Measurements from ENCODE around the gene GINS1.

GINS1 gene

GRCh38 chr20:25483431-25484132 is 76.1 kb downstream of the GINS1 start:
- no peak overlapping the region for H3K4me3 ChIP-seq (ENCODE audit: low read length)
- TF ChIP-seq ZNF274 (IDR thresholded peaks at IDR 0.05; ENCODE audit: low read depth, low read length) = no peak

- no peak overlapping the region for H3K4me3 ChIP-seq (ENCODE audit: low read length)
- no peak for TF ChIP-seq ZNF274 (IDR thresholded peaks at IDR 0.05; ENCODE audit: low read depth, low read length)
Observed at GRCh38 chr20:25484224-25484846, 76.9 kb downstream of the GINS1 start.

DNA sequence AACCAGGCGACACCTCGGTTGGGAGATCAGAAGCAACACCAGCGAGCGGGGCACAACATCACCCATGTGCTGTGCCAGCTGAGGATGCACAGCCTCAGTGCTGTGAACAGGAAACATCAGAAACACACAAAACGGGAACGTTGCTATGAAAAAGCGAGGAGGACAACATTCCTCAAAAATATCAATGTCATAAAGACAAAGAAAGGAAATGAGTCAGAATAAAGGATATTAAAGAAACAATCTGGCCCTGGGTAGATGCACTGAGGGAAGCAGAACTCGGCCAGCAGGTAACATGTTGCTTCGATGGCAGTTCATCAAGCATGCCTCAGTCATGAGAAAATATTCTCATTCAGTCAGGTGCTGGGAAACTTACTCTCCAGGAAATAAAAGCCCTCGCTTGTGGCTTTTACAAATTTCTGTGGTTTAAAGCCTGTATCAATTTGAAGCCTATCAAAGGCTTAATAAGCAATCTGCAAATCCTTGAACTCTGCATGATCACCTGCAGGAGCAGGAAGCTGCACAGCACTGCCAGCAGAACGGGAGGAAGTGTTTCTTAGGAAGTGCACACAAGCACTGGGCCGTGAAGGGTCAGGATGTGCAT is 77.5 kb downstream of the GINS1 start:
- H3K4me3 ChIP-seq (ENCODE audit: low read length) = no peak overlapping the region
- no peak for TF ChIP-seq ZNF274 (IDR thresholded peaks at IDR 0.05; ENCODE audit: low read depth, low read length)

GRCh38 chr20:25485872-25486271 is 78.4 kb downstream of the GINS1 start:
- no peak overlapping the region for H3K4me3 ChIP-seq (ENCODE audit: low read length)
- TF ChIP-seq ZNF274 (IDR thresholded peaks at IDR 0.05; ENCODE audit: low read depth, low read length) = no peak

- TF ChIP-seq ZNF274 (IDR thresholded peaks at IDR 0.05; ENCODE audit: low read depth, low read length) = no peak
- no peak overlapping the region for H3K4me3 ChIP-seq (ENCODE audit: low read length)
Observed at GRCh38 chr20:25486377-25486776, 78.9 kb downstream of the GINS1 start.

DNA sequence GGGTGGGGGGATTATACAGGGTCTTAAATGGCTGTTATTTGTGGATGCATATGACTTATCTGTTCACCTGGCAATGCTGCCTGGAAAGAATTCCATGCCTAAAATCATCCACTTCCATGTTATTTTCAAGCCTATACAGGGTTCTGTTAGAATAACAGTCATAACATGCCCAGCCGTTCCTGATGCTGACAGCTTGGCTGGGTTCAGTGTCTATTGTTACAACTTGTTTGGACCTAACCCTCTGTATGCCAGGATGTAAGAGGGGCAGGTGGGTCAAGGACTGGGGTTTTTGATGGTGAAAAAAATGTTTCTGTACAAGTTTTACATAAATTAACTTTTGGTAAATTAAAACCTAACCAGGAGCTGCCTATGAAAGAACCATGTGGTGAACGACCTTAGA is 79.8 kb downstream of the GINS1 start:
- H3K4me3 ChIP-seq (ENCODE audit: low read length) = no peak overlapping the region
- no peak for TF ChIP-seq ZNF274 (IDR thresholded peaks at IDR 0.05; ENCODE audit: low read depth, low read length)

DNA sequence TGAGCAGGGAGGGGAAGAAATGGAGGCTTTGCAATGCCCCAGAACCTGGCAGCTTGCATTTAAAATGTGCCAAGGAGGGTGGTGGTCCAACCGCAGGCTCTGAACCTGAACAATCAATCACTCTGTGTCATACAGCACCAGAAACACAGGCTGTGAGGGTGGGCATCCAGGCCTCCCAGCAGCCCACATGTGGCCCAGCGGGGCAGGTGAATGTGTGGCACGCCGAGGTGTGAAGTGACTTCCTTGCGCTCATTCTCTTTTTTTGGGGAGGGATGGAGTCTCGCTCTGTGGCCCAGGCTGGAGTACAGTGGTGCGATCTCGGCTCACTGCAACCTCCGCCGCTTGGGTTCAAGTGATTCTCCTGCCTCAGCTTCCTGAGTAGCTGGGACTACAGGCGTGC is 80.5 kb downstream of the GINS1 start:
- no peak overlapping the region for H3K4me3 ChIP-seq (ENCODE audit: low read length)
- no peak for TF ChIP-seq ZNF274 (IDR thresholded peaks at IDR 0.05; ENCODE audit: low read depth, low read length)

DNA sequence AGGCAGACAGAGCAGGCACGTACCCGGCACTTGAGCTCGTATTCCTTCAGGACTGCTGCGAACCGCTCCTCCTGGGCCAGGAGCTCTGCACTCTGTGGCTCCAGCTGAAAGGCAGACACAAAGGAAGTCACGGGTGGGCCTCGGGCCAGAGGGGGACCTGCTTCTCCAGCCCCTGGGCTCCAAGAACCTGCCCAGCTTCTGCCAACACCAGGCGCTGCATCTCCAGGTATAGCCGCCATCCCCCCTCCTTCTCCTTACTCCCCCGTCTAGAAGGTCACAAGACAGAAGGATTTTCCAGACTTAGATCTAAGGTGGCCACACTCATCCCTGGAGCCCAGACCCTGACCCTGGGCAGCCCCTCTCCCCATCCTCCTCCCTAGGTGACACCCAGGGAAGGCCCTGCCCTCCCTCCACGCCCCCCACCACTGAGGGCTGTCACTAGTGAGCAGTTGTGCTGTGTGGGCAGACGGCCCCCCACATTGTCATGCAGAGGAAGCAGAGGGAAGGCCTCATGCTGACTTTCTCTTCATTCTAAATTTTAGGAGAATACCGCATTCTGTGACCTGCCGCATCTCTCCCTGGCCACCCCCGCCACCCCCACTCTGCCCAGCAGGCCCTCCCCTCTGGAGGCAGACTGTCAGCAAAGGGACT is 81.9 kb downstream of the GINS1 start:
- TF ChIP-seq ZNF274 (IDR thresholded peaks at IDR 0.05; ENCODE audit: low read depth, low read length) = no peak
- H3K4me3 ChIP-seq (ENCODE audit: low read length) = no peak overlapping the region

- no peak for TF ChIP-seq ZNF274 (IDR thresholded peaks at IDR 0.05; ENCODE audit: low read depth, low read length)
- no peak overlapping the region for H3K4me3 ChIP-seq (ENCODE audit: low read length)
Observed at GRCh38 chr20:25490656-25491445, 83.4 kb downstream of the GINS1 start.

GRCh38 chr20:25491446-25492038 is 84.1 kb downstream of the GINS1 start:
- TF ChIP-seq ZNF274 (IDR thresholded peaks at IDR 0.05; ENCODE audit: low read depth, low read length) = no peak
- no peak overlapping the region for H3K4me3 ChIP-seq (ENCODE audit: low read length)

DNA sequence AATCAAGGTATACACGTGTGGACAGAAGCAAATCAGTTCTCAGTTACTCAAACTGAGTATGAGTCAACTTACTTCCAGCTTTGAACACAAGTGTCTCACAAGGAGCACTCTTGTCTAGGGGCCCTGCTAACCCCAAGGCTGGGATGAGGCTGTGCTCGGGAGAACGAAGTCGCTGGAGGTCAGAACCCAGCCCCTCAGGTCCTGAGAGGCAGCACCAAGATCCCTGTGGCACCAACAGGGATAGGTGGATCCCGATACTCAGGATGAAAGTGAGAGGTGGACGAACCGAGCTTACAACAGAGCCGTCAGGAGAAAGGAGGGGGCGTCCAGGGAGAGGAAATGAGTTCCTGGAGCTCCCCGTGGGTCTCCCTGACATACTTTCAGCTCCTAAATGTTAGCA is 85.7 kb downstream of the GINS1 start:
- no peak overlapping the region for H3K4me3 ChIP-seq (ENCODE audit: low read length)
- TF ChIP-seq ZNF274 (IDR thresholded peaks at IDR 0.05; ENCODE audit: low read depth, low read length) = no peak

DNA sequence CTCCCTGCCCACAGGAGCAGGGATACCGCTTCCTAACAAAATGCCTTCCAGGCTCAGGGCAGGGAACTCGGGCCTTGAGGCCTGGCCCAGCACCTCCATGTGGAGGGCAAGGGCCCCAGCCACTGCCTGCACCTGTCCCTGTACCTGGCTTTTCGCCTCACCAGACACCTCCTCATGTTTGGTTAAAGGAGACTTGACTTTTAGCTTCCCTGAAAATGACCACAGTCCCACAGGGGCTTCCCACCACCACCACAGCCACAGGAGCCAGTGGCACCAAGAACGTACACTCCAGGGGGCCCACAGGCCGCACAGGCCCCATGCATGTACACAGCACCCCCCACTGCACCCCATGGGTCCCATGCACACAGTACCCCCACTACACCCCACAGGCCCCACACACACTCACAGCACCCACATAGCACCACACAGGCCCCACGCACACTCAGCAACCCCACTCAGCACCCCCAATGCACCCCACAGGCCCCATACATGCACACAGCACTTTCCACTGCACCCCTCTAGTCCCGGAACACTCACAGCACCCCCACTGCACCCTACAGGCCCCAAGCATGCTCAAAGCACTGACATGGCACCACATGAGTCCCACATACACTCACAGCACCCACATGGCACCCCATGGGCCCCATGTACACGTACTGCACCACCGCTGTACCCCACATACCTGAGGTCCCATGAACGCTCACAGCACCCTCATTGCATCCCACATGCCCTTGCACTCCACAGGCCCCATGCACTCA is 86.5 kb downstream of the GINS1 start:
- H3K4me3 ChIP-seq (ENCODE audit: low read length) = no peak overlapping the region
- TF ChIP-seq ZNF274 (IDR thresholded peaks at IDR 0.05; ENCODE audit: low read depth, low read length) = no peak
